Mesenchymal stem cell (in vitro differentiated cells and primary cell): ENCODE data around the gene SIK3.

Experiments
- DNase-seq: peaks from one replicate; pipeline ENCODE4 v3.0.0-alpha.2; 2013
- H2AFZ ChIP-seq: one replicate; pipeline ENCODE4 v1.6.1; 2013; ENCODE audit warnings: low read depth, mild to moderate bottlenecking, control low read depth, inconsistent platforms, low read length, moderate library complexity
- H2AK5ac ChIP-seq: 2 replicates; pipeline ENCODE4 v1.6.1; 2013; ENCODE audit warnings: low read length, moderate library complexity, mild to moderate bottlenecking, inconsistent platforms; ENCODE audit not compliant: severe bottlenecking
- H2BK120ac ChIP-seq: one replicate; pipeline ENCODE4 v1.6.1; 2013; ENCODE audit warnings: low read depth, mild to moderate bottlenecking, inconsistent platforms, low read length, moderate library complexity
- H2BK12ac ChIP-seq, 2 experiments: one replicate each; pipeline ENCODE4 v1.6.1; 2013; ENCODE audit warnings: inconsistent platforms in 2 of 2, low read length in 2 of 2, mild to moderate bottlenecking in 2 of 2, moderate library complexity in 2 of 2, control low read depth in 1 of 2
- H2BK15ac ChIP-seq: one replicate; pipeline ENCODE4 v1.6.1; 2013; ENCODE audit warnings: mild to moderate bottlenecking, low read depth, inconsistent platforms; ENCODE audit not compliant: poor library complexity, severe bottlenecking
- H2BK5ac ChIP-seq: 2 replicates; pipeline ENCODE4 v1.6.1; 2013; ENCODE audit warnings: low read depth, mild to moderate bottlenecking, low read length, control low read depth, inconsistent platforms; ENCODE audit not compliant: poor library complexity, severe bottlenecking
- H3K14ac ChIP-seq, 2 experiments: one replicate each; pipeline ENCODE4 v1.6.1; 2013; ENCODE audit warnings: inconsistent platforms in 2 of 2, low read length in 2 of 2, control low read depth in 1 of 2, mild to moderate bottlenecking in 1 of 2, moderate library complexity in 1 of 2
- H3K18ac ChIP-seq, 2 experiments: one replicate each; pipeline ENCODE4 v1.6.1; 2013; ENCODE audit warnings: inconsistent platforms in 2 of 2, low read length in 2 of 2, control low read depth in 1 of 2, low read depth in 1 of 2, mild to moderate bottlenecking in 1 of 2
- H3K23ac ChIP-seq, 2 experiments: one replicate each; pipeline ENCODE4 v1.6.1; 2013; ENCODE audit warnings: inconsistent platforms in 2 of 2, low read length in 2 of 2, mild to moderate bottlenecking in 2 of 2, moderate library complexity in 2 of 2, control low read depth in 1 of 2
- H3K27ac ChIP-seq: 2 replicates; pipeline ENCODE4 v1.5.1; 2013; ENCODE audit warnings: mild to moderate bottlenecking, moderate library complexity, low read length, control low read depth, inconsistent platforms; ENCODE audit not compliant: poor library complexity, severe bottlenecking
- H3K27me3 ChIP-seq, 2 experiments: 2 replicates each; pipeline versions ENCODE4 v1.6.1 to v1.7.0; 2013; ENCODE audit warnings: low read length in 2 of 2, mild to moderate bottlenecking in 2 of 2, moderate library complexity in 2 of 2, control low read depth in 1 of 2, inconsistent platforms in 1 of 2; ENCODE audit not compliant: control insufficient read depth in 1 of 2, insufficient read depth in 1 of 2
- H3K36me3 ChIP-seq, 2 experiments: 2 replicates each; pipeline versions ENCODE4 v1.6.1 to v1.7.0; 2013; ENCODE audit warnings: low read length in 2 of 2, control low read depth in 1 of 2, inconsistent platforms in 1 of 2, low read depth in 1 of 2, mild to moderate bottlenecking in 1 of 2; ENCODE audit not compliant: insufficient read depth in 2 of 2, control insufficient read depth in 1 of 2
- H3K4ac ChIP-seq, 2 experiments: one replicate each; pipeline ENCODE4 v1.6.1; 2013; ENCODE audit warnings: inconsistent platforms in 2 of 2, low read length in 2 of 2, mild to moderate bottlenecking in 2 of 2, moderate library complexity in 2 of 2, control low read depth in 1 of 2, low read depth in 1 of 2
- H3K4me1 ChIP-seq: 2 replicates; pipeline ENCODE4 v1.6.1; 2013; ENCODE audit warnings: low read depth, low read length, control low read depth; ENCODE audit not compliant: control insufficient read depth, insufficient read depth
- H3K4me2 ChIP-seq: 2 replicates; pipeline ENCODE4 v1.6.1; 2013; ENCODE audit warnings: low read length, mild to moderate bottlenecking, inconsistent platforms; ENCODE audit not compliant: poor library complexity, severe bottlenecking
- H3K4me3 ChIP-seq, 2 experiments: 2 replicates each; pipeline versions ENCODE4 v1.5.1 to v1.7.0; 2013; ENCODE audit warnings: low read length in 2 of 2, mild to moderate bottlenecking in 2 of 2, control low read depth in 1 of 2, low read depth in 1 of 2; ENCODE audit not compliant: insufficient read depth in 1 of 2
- H3K79me1 ChIP-seq: replicated peaks from 2 replicates; pipeline ENCODE4 v1.6.1; 2013; ENCODE audit warnings: mild to moderate bottlenecking, control low read depth, low read length, inconsistent platforms; ENCODE audit not compliant: poor library complexity, severe bottlenecking
- H3K9ac ChIP-seq: 2 replicates; pipeline ENCODE4 v1.7.0; 2013; ENCODE audit warnings: mild to moderate bottlenecking, low read length, moderate library complexity
- H3K9me3 ChIP-seq: 2 replicates; pipeline ENCODE4 v1.7.0; 2013; ENCODE audit warnings: mild to moderate bottlenecking, low read length; ENCODE audit not compliant: control insufficient read depth
- H4K8ac ChIP-seq: one replicate; pipeline ENCODE4 v1.6.1; 2013; ENCODE audit warnings: inconsistent platforms, mild to moderate bottlenecking, low read length, moderate library complexity
- H4K91ac ChIP-seq: one replicate; pipeline ENCODE4 v1.6.1; 2013; ENCODE audit warnings: mild to moderate bottlenecking, low read length, inconsistent platforms
- whole genome bisulfite sequencing: methylation state at CpG from one replicate; pipeline ENCODE4 v1.1.7; 2013; ENCODE audit warnings: mixed read lengths; 5-methylcytosine and 5-hydroxymethylcytosine counted together

The SIK3 gene

DNA sequence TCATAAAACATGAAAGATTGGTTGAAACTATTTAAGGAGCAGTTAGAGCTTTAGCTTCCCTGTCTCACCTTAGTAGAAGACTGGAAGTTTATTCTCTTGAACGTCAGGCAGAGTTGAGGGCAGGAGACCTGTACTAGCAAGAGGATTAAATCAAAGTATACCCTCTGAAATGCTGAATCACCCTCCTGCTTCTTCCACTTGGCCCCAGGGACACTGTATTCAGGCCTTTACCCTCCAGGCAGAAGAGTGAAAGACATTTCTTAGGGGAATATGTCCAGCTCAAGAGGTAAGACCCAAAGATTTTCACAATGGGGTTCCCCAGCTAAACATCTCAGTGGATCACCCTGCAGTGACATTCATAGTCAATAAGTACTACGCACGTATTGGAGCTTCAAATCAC is 287.0 kb downstream of the SIK3 start:
- no peak overlapping the region for H4K91ac ChIP-seq

DNA sequence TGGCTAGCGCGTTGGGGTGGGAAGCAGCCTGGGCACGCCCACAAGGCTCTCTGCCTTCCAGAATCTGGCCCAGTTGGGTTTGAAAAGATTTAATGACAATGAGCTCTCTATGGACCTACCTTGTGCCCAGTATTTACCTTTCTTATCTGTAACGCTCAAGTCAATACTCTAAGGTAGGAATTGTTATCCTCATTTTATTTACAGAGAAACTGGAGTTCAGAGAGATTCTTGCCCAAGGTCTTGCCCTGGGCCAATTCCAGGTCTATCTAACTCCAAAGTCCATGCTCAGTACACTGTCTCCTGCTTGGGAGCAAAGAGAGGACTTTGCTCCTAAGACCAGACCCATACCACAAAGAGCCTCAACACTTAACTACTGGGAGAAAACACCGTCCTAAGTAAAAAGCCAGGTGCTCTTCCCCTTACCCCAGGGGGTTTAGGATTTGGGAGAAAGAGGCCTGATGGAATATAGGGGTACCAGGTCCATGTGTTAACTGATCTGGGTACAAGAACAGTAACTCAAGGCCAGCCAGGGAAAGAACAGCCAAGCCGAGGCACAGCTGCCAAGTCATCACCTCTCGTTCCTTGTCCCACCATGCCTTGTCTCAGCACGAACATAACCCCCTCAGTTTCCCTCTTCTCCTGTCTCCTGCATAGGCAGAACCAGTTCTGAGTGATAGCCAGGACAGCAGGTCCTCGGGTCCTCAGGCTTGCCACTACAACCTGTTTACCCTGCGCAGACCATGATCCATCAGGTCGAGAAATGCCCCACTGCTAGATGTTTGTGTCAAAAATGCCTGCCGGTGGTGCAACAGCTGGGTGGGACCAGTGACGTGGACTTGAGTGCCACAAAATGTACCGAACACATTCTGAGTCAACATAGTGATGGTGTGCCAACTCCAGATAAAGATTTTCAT is 289.7 kb downstream of the SIK3 start:
- no peak overlapping the region for H3K4ac ChIP-seq
- H3K27me3 ChIP-seq: peaks cover 0 to 16% of the 10 kb centered on the region in 2 experiments
- no peak overlapping the region for H4K8ac ChIP-seq
- WGBS: 89% methylated on average over 12 of the region's 14 CpGs
- H2BK120ac ChIP-seq: no peak overlapping the region
- no peaks in the 10 kb centered on the region for H3K36me3 ChIP-seq
- H3K27ac ChIP-seq: no peak overlapping the region
- DNase-seq: no peak
- H3K4me1 ChIP-seq: no peaks in the 10 kb centered on the region
- no peaks in the 10 kb centered on the region for H3K79me1 ChIP-seq
- H3K4me3 ChIP-seq: no peak overlapping the region
- H2BK15ac ChIP-seq: no peak overlapping the region
- H2AFZ ChIP-seq: peak overlapping the region; percentile 8
- H3K9ac ChIP-seq: no peak overlapping the region
- H3K4me2 ChIP-seq: no peak overlapping the region
- no peak overlapping the region for H3K14ac ChIP-seq
- no peak overlapping the region for H3K23ac ChIP-seq
- no peak overlapping the region for H4K91ac ChIP-seq
- no peak overlapping the region for H2AK5ac ChIP-seq
- H3K9me3 ChIP-seq: no peaks in the 10 kb centered on the region
- H3K18ac ChIP-seq: no peak overlapping the region
- H2BK5ac ChIP-seq: no peak overlapping the region
- no peak overlapping the region for H2BK12ac ChIP-seq

More for the DNA sequence above, 287.0 kb downstream of the SIK3 start:
- Histone ChIP-seq H3K4me2 (no peak overlapping the region), H3K27ac (no peak overlapping the region), H3K27me3 (peaks cover 0 to 23% of the 10 kb centered on the region in 2 experiments), H2BK12ac (no peak overlapping the region), H2AK5ac (no peak overlapping the region), H3K23ac (no peak overlapping the region), H3K14ac (no peak overlapping the region), H4K8ac (no peak overlapping the region), H3K9ac (no peak overlapping the region), H3K4ac (no peak overlapping the region), H3K36me3 (no peaks in the 10 kb centered on the region), H3K4me1 (no peaks in the 10 kb centered on the region), H3K4me3 (no peak overlapping the region), H3K79me1 (no peaks in the 10 kb centered on the region), H3K18ac (no peak overlapping the region), H3K9me3 (no peaks in the 10 kb centered on the region), H2BK15ac (no peak overlapping the region), H2BK5ac (no peak overlapping the region), H2BK120ac (no peak overlapping the region), H2AFZ (no peak overlapping the region)
- 80% methylated on average over 3 of the region's 3 CpGs for WGBS
- DNase-seq: no peak

DNA sequence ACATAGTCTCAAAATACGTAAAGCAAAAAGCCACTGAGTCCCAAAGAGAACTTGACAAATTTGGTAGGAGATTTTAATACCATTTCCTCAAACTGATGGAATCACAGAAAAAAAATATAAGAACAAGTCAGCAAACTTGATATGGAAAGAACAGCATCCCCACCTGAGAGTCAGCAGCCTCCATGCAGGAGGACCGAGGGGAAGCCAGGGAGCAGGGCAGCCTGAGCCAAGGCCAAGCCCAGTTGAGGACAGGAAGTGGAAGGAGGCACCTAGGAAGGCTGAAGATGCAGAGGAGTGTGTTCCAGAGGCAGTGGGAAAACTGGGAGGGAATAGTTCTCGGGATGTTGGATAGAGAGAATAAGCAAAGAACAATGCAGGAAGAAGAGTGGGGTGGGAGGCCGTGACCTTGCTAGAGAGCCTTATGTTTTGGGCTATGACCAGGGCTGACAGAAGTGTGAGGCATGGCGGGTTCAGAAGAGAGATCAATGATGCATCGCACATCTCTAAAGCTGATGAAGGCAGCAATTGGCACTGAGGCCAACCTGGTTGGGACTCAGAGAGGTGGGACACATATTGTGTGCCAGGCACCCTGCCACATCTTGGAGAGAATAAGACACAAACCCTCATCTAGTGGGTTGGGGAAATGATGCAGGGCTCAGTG is 290.5 kb downstream of the SIK3 start:
- H2BK15ac ChIP-seq: no peak overlapping the region
- WGBS: 93% methylated on average over 5 of the region's 6 CpGs

DNA sequence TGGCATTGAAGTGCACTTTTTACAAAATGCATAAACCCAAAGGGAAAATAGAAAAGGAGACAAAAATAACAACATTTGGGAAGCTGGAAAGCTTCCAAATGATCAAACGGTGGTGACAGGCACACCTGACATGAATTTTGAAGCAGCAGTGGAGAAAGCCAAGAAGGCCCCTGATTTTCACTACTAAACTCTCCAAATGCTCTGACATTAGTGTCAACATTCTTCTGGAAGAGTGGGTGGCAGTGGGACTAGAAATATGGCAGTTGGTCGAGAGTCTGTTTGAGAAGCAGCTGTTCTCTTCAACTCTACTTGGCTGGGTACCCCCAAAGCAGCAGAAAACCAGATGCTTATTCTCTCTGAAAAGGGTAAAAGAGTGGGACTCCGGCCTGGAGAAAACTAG is 294.2 kb downstream of the SIK3 start:
- DNase-seq: no peak
- Histone ChIP-seq H2BK5ac (no peak overlapping the region), H3K4me3 (no peak overlapping the region), H2AK5ac (no peak overlapping the region), H2AFZ (no peak overlapping the region), H3K27me3 (peaks cover 0 to 11% of the 10 kb centered on the region in 2 experiments), H3K18ac (no peak overlapping the region), H3K9me3 (no peaks in the 10 kb centered on the region), H3K36me3 (no peaks in the 10 kb centered on the region), H2BK12ac (no peak overlapping the region), H3K79me1 (no peaks in the 10 kb centered on the region), H3K27ac (no peak overlapping the region), H4K8ac (no peak overlapping the region), H3K4ac (no peak overlapping the region), H3K23ac (no peak overlapping the region), H3K14ac (no peak overlapping the region), H3K4me2 (no peak overlapping the region), H3K9ac (no peak overlapping the region), H2BK120ac (no peak overlapping the region), H2BK15ac (no peak overlapping the region), H4K91ac (no peak overlapping the region), H3K4me1 (no peaks in the 10 kb centered on the region)
- WGBS: 76% methylated on average over 3 of the region's 3 CpGs

More for the DNA sequence above, 290.5 kb downstream of the SIK3 start:
- Histone ChIP-seq H3K4ac (no peak overlapping the region), H3K18ac (no peak overlapping the region), H3K4me1 (no peaks in the 10 kb centered on the region), H4K91ac (no peak overlapping the region), H3K4me3 (no peak overlapping the region), H3K79me1 (no peaks in the 10 kb centered on the region), H2BK5ac (no peak overlapping the region), H2BK12ac (no peak overlapping the region), H3K23ac (no peak overlapping the region), H2BK120ac (no peak overlapping the region), H3K4me2 (no peak overlapping the region), H3K27ac (no peak overlapping the region), H2AK5ac (no peak overlapping the region), H3K9ac (no peak overlapping the region), H3K14ac (no peak overlapping the region), H4K8ac (no peak overlapping the region), H2AFZ (no peak overlapping the region), H3K36me3 (no peaks in the 10 kb centered on the region), H3K27me3 (peaks cover 0 to 11% of the 10 kb centered on the region in 2 experiments), H3K9me3 (no peaks in the 10 kb centered on the region)
- DNase-seq: no peak
